GM08714 (cell line): ENCODE measurements around the gene TRAPPC11.

Source experiments
- H3K4me3 ChIP-seq: fragments of 200-500 bp; sonication (Bioruptor generic); 2 replicates; pipeline ENCODE4 v1.5.1; 2014; ENCODE audit warnings: mild to moderate bottlenecking, low read length, inconsistent platforms
- ZNF274 ChIP-seq: IDR thresholded peaks from 2 replicates; pipeline ENCODE4 v1.6.1; 2012; ENCODE audit warnings: mild to moderate bottlenecking, low read depth, low read length

The TRAPPC11 gene

DNA sequence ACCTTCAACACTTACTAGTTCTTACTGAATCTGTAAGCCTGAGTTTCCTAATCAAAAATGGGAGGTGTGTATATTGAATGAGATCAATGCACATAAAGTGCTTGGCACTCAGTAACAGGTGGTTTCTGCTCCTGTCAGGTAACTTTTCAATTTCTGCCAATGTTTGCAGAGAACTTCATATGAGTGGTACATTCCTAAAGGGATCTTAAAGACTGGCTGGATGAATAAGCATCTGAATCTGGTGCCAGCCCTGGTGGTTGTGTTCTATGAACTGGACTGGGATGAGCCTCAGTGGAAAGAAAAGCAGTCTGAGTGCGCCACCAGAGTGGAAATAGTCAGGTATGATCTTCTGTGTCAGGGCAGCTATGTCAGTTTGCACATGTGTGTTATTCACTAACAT lies 7.0 kb downstream of the TRAPPC11 start:
- no peak overlapping the region for H3K4me3 ChIP-seq
- no peak for TF ChIP-seq ZNF274

DNA sequence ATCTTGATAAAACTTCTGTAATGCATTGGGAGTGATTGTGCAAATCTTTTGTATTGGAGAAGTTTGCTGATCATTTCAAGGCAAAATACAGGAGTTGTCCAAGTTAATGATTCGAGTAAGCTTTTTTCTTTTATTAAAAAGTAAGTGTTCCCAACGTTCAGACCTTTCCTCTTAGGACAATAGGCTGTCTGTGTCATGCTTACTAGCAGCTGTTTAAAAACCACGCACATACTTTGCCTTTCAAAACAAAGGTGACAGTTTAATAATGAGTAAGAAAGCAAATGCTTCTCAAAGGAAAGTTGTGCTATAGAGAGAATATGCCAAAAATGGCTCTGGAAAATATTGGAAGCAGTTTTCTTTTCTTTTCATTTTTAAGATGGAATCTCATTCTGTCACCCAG lies 11.2 kb downstream of the TRAPPC11 start:
- H3K4me3 ChIP-seq: no peak overlapping the region
- TF ChIP-seq ZNF274: no peak

DNA sequence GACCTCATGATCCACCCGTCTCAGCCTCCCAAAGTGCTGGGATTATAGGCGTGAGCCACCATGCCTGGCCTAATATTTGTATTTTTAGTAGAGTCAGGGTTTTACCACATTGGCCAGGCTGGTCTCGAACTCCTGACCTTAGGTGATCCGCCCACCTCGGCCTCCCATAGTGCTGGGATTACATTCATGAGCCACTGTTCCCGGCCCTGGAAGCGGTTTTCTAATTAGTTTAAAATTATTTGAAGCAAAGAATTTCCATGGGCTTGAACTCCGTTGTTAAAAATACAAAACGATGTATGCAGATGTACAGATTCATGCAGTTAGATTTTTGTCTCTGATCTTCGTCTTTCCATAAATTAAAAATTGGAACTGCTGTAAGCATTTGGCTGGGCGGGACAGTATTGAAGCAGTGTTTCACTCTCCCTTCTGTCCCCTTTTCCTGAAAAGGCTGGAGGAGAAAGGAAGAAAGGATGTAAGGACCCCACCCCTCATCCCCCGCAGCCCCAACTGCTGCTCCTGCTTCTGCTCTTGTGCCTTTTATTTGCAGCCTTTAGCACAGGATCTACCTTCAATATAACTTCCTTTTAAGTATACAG lies 12.0 kb downstream of the TRAPPC11 start:
- TF ChIP-seq ZNF274: no peak
- H3K4me3 ChIP-seq: no peak overlapping the region

DNA sequence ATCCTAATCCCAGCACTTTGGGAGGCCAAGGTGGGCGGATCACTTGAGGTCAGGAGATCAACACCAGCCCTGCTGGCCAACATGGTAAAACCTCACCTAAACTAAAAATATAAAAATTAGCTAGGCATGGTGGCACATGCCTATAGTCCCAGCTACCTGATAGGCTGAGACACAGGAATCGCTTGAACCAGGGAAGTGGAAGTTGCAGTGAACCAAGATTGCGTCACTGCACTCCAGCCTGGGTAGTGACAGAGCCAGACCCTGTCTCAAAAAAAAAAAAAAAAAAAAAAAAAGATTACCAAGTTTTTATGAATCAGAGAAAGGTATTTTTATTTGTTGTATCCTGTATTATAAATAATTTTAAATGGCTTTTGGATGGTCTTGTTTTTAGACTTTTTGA lies 15.1 kb downstream of the TRAPPC11 start:
- no peak overlapping the region for H3K4me3 ChIP-seq
- no peak for TF ChIP-seq ZNF274

DNA sequence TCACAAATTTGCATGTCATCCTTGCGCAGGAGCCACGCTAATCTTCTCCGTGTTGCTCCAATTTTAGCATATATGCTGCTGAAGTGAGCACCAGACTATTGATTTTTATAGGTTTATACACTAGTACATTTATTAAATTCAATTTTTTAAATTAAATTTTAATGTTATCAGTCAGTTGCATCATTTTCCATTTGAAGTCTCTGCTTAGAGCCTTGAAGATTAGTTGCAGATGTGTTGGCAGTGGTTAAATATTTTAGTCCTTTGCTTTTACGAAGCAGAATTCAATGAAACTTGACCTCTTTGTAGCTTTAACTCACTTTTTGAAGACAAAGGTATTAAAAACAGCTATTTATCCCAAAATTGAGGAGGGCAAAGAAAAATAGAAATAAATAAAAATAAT lies 16.5 kb downstream of the TRAPPC11 start:
- TF ChIP-seq ZNF274: no peak
- H3K4me3 ChIP-seq: no peak overlapping the region

DNA sequence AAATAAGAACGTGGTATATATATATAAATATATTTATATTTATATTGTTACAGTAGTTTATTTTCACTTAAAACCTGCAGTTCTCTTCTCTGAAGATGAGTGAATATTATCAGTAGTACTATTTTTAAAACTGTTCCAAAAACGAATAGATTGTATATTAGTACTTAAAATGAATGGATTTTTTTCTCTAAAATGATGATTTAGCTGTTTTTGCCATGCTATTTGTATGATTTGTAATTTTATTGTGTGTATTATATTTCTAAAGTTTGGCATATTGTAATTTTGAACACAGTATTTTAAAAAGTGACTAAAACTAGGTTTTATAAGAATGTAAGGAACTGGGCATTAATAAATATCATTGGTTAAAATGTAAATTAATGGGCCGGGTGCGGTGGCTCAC lies 22.0 kb downstream of the TRAPPC11 start:
- TF ChIP-seq ZNF274: no peak
- no peak overlapping the region for H3K4me3 ChIP-seq

DNA sequence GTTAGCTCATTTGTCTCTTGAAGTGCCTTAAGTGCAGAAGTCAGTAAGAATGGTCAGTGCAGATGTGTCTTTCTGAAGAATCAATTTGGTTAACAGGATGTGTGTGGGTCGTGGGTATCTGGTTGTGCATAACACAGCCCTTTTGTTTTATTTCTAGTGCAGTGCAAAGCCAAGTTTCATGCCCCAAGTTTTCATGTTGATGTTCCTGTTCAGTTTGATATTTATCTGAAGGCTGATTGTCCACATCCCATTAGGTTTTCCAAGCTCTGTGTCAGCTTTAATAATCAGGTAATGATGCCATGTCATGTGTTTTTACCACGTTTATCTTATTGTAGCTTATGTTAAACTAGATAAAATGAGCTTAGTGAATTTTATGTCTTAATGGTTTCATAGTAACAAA lies 27.4 kb downstream of the TRAPPC11 start:
- TF ChIP-seq ZNF274: no peak
- no peak overlapping the region for H3K4me3 ChIP-seq

DNA sequence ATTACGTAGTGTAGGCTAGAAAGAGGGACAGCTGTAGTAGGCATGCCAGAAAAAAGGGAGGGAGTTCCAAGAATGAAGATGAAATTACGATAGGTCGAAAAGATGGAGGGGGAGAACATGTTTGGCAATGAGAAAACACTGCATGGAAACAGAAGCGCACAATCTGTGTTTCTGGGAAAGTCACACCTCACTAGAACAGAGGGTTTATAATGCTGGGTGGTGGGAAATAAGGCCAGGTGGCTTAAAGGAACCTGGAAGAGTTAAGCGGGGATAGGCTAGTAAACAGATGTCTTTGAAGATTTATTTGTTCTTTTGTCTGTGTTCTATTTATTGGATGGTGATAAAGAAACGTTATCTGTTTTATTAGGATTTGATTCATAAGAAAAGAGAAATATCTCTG lies 29.1 kb downstream of the TRAPPC11 start:
- H3K4me3 ChIP-seq: no peak overlapping the region
- TF ChIP-seq ZNF274: no peak

DNA sequence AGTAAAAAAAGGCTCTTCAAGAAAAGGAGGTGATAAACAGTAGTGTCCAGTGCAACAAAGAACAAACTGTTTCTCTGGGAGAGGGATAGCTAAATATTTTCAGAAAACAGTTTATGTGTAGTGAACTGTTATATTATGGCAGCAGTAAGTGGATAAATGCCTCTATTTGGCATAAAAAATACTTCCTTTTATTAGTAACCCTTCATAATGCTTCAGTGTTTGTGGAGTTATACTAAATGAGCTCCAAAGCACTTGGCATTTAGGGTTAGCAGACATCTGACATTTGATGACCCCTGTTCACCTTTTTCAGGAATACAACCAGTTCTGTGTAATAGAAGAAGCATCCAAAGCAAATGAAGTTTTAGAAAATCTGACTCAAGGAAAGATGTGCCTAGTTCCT lies 31.9 kb downstream of the TRAPPC11 start:
- H3K4me3 ChIP-seq: no peak overlapping the region
- no peak for TF ChIP-seq ZNF274

DNA sequence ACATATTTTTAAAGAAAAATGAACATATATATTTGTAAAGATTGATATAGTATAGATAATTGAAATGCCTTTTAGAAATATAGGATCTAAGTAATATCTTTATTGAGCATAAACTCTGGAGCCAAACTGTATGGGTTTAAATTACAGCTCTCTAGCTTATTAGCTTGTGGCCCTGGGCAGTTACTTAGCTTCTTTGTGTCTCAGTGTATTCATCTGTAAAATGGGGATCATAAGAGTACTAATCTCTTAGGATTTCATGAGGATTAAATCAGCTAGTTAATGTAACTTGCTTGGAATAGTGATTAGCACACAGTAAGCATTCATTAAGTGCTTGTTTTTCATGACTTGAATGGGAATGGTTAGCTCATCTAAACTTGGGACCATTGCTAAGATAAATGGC lies 32.8 kb downstream of the TRAPPC11 start:
- H3K4me3 ChIP-seq: no peak overlapping the region
- no peak for TF ChIP-seq ZNF274

DNA sequence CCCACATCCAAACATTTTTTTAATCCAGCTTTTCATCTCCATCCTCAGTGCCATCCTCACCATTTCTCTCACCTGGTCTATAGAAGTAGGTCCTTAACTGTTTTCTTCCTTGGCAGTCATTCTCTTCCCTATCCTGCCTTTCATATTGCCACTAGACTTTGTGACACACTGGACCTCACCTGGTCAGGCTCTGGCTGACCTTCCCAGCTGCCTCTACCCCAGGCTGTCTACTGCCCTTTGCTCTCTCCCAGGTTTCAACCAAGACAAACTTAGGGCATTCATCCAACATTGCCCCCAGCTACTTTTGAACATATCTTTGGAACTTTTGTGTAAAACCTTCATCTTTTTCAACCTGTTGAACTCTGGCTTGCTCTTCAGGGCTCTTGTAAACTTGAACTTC lies 39.8 kb downstream of the TRAPPC11 start:
- no peak for TF ChIP-seq ZNF274
- H3K4me3 ChIP-seq: no peak overlapping the region

DNA sequence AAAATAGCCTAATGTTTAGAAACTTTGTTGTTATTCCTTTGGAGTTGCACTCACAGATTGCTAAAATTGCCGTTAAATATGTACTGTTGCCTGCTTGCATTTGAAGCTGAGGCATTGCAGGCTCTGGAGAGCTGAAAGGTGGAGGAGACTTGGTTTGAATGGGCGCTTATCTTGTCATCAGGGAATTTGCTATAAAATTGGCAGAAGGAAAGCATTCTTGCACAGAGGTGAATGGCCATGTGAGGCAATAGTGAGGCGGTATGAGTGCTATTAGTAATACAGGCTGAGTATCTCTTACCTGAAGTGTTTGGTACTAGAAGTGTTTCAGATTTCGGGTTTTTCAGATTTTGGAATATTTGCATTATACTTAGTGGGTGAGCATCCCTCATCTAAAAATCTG lies 41.3 kb downstream of the TRAPPC11 start:
- no peak overlapping the region for H3K4me3 ChIP-seq
- no peak for TF ChIP-seq ZNF274

DNA sequence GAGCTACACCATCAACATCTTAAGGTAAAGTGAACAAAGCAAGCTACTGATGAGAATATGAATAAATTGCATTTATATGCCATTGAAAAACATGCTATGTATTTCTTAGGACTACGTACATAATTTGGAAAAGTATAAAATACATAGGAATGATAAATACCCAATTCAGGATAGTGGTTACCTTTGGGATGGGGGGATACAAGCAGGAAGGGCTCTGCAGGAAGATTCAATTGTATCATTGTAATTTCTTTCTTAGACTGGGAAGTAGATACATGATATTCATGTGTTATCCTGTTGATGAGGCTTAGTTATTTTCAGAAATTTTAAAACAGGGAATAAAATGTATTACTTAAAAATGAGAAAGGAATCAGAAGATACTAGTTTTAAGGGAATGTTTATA lies 43.4 kb downstream of the TRAPPC11 start:
- TF ChIP-seq ZNF274: no peak
- no peak overlapping the region for H3K4me3 ChIP-seq

DNA sequence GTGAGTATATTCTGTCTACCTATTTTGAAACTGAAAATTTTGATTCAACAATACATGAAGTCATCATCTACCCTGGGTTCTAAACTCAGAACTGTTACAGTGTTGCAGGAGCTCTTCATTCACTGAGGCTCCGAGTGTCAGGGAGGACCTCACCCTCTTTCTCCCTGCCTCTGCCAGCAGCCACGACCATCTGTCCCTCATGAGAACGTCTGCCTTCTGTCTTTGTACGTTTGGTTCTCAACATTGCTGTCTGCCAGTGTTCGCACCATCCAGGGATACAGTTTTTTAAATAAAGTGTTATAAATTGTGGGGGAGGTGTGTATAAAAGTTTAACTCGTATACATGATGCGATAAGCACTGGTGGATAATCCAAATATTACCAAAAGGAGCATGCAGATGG lies 55.5 kb downstream of the TRAPPC11 start:
- H3K4me3 ChIP-seq: no peak overlapping the region
- TF ChIP-seq ZNF274: no peak

DNA sequence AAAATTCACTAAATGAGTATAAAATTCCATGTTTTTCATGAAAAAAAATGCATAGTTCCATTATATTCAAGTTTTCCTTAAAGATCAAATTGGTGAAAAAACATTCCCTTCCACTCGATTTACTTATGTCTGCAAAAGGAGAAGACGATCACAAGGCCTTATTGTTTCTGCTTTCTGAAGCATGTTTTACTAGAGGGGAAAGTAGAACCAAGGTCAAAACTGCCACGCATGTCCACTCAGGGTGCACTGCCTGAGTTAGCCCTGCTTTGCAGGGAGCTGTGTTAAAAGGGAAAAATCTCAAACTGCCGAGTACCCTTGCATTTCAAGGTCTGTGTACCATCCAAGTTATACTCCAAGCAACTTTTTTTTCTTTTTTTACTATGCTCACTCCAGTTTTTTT lies 57.2 kb downstream of the TRAPPC11 start:
- TF ChIP-seq ZNF274: no peak
- no peak overlapping the region for H3K4me3 ChIP-seq

DNA sequence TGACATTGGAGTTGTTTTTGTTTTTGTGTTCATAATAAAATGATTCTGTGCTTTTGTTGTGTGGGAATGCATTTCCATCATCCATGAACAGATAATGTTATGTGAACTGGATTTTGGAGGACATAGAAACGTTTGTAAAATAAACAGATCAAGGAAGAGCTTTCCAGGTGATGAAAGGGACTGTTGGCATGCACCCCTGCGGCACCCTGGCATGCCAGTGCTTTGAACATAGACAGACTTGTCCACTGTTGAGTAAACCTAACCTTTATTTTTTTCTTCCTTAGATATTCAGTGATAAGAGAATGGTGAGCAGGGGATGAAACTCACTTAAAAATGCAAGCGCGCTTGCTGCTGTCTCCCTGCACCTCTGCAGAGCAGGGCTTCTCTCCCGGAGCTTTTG lies 59.8 kb downstream of the TRAPPC11 start:
- H3K4me3 ChIP-seq: no peak overlapping the region
- TF ChIP-seq ZNF274: no peak

DNA sequence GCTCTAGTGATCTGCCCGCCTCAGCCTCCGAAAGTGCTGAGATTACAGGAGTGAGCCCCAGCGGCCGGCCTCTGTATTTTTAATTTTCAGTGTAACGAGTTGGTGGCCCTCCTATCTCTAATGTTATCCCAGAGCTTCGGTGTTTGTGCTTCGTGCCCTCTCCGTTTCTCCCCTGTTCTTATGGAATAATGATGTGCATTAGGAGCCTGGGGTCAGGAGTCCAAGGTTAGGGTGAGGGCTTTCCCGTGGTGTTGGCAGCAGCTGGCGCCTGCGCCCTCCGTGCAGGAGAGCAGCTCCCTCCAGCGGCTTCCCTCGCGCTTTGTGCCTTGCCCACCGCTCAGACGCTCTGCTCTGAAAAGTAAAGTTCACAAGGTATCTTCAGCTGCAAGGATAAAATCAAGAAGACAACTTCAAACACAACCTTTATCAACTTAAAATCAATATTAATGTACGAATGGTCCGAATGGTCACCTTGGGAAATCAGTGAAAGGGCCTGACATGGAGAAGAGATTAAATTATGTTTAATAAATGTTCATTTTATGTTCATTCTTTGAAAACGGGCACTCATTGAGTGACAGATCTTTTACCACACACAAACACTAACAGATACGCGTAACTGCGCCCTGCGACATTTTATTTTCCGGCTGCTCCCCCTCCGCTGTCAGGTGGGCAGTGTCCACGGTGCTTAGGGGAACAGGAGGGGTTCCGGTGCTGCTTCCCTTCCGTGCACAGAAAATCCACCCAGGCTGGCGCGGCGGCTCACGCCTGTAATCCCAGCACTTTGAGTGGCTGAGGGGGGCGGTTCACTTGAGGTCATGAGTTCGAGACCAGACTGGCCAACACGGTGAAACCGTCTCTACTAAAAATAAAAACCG lies 62.4 kb downstream of the TRAPPC11 start:
- H3K4me3 ChIP-seq: no peak overlapping the region; the same call in 1 of the 2 replicates
- TF ChIP-seq ZNF274: no peak
